GM23338 (cell line): Measurements from ENCODE around the gene SCYGR8. TPM values are rescaled to one million over a fixed set of nuclear protein-coding genes. Genes with fewer than 3 reads are reported as not detected.

Experiments used
- ATAC-seq: fragments of 200-7000 bp; cut with Tn5 transposase; 3 replicates; pipeline ENCODE4 v1.9.1; 2020
- DNase-seq: peaks from one replicate; pipeline ENCODE4 v3.0.0-alpha.2; 2015; ENCODE audit warnings: low spot score
- H2AFZ ChIP-seq: fragments of 200-600 bp; sonication (generic); 2 replicates; pipeline ENCODE4 v1.8.0; 2016; ENCODE audit warnings: antibody characterized with exemption, mild to moderate bottlenecking, moderate library complexity
- H3F3A ChIP-seq: fragments of 200-600 bp; sonication (generic); replicated peaks from 2 replicates; pipeline ENCODE4 v1.8.0; 2017; ENCODE audit warnings: antibody characterized with exemption, mixed run types, low read depth
- H3K27ac ChIP-seq: fragments of 200-600 bp; sonication (generic); 2 replicates; pipeline ENCODE4 v1.6.1; 2016; ENCODE audit warnings: low read depth
- H3K27me3 ChIP-seq: fragments of 200-600 bp; sonication (generic); 2 replicates; pipeline ENCODE4 v1.8.0; 2016; ENCODE audit warnings: mild to moderate bottlenecking, mixed run types, moderate library complexity; ENCODE audit not compliant: insufficient read depth
- H3K36me3 ChIP-seq: fragments of 200-600 bp; sonication (generic); 2 replicates; pipeline ENCODE4 v1.8.0; 2016; ENCODE audit warnings: mild to moderate bottlenecking; ENCODE audit not compliant: insufficient read depth
- H3K4me1 ChIP-seq: fragments of 200-600 bp; sonication (generic); 2 replicates; pipeline ENCODE4 v1.8.0; 2016; ENCODE audit warnings: mild to moderate bottlenecking, moderate library complexity; ENCODE audit not compliant: insufficient read depth
- H3K4me2 ChIP-seq: fragments of 200-600 bp; sonication (generic); 2 replicates; pipeline ENCODE4 v1.7.1; 2017; ENCODE audit warnings: mixed run types
- H3K4me3 ChIP-seq: fragments of 200-600 bp; sonication (generic); 2 replicates; pipeline ENCODE4 v1.6.1; 2016; ENCODE audit warnings: mixed run types
- H3K79me2 ChIP-seq: fragments of 200-600 bp; sonication (generic); replicated peaks from 2 replicates; pipeline ENCODE4 v1.8.0; 2017; ENCODE audit warnings: mild to moderate bottlenecking; ENCODE audit not compliant: insufficient read depth
- H3K9me2 ChIP-seq: fragments of 200-600 bp; sonication (generic); 2 replicates; pipeline ENCODE4 v1.8.0; 2017; ENCODE audit not compliant: insufficient read depth
- H4K20me1 ChIP-seq: fragments of 200-600 bp; sonication (generic); replicated peaks from 2 replicates; pipeline ENCODE4 v1.8.0; 2017; ENCODE audit warnings: mild to moderate bottlenecking; ENCODE audit not compliant: insufficient read depth
- H3K27ac Mint-ChIP-seq: 2 replicates; pipeline ENCODE4 v1.8.0; 2020; ENCODE audit warnings: inconsistent platforms, mild to moderate bottlenecking, moderate library complexity, mixed read lengths
- H3K27me3 Mint-ChIP-seq: 3 replicates; pipeline ENCODE4 v1.8.0; 2022; ENCODE audit warnings: low read depth, mild to moderate bottlenecking, moderate library complexity, mixed read lengths, inconsistent platforms; ENCODE audit not compliant: insufficient read depth, poor library complexity
- H3K36me3 Mint-ChIP-seq: 3 replicates; pipeline ENCODE4 v1.8.0; 2021; ENCODE audit warnings: low read depth, mild to moderate bottlenecking, inconsistent platforms, moderate library complexity, mixed read lengths
- H3K4me1 Mint-ChIP-seq: 3 replicates; pipeline ENCODE4 v1.8.0; 2020; ENCODE audit warnings: mild to moderate bottlenecking, inconsistent platforms, mixed read lengths
- H3K4me3 Mint-ChIP-seq: 3 replicates; pipeline ENCODE4 v1.8.0; 2021; ENCODE audit warnings: moderate library complexity, mild to moderate bottlenecking, inconsistent platforms, mixed read lengths
- H3K9me3 Mint-ChIP-seq: 3 replicates; pipeline ENCODE4 v1.8.0; 2020; ENCODE audit warnings: moderate library complexity, mild to moderate bottlenecking, inconsistent platforms, mixed read lengths
- CREB1 ChIP-seq: fragments of 250-450 bp; sonication (Bioruptor Pico); IDR thresholded peaks from 2 replicates; pipeline ENCODE4 v1.5.0; 2020; ENCODE audit warnings: low read depth, mild to moderate bottlenecking, moderate library complexity
- EZH2 ChIP-seq: fragments of 200-600 bp; sonication (generic); IDR thresholded peaks from one replicate; pipeline ENCODE4 v1.8.0; 2017; ENCODE audit warnings: antibody characterized with exemption, mild to moderate bottlenecking, low read depth; ENCODE audit not compliant: unreplicated experiment
- JUNB ChIP-seq: IDR thresholded peaks from one replicate; pipeline ENCODE4 v1.6.1; 2016; ENCODE audit warnings: antibody characterized with exemption; ENCODE audit not compliant: unreplicated experiment
- POLR2AphosphoS5 ChIP-seq: IDR thresholded peaks from 2 replicates; pipeline ENCODE4 v1.6.1; 2016; ENCODE audit warnings: antibody characterized with exemption, low read depth
- STAT1 ChIP-seq: IDR thresholded peaks from one replicate; pipeline ENCODE4 v1.6.1; 2016; ENCODE audit warnings: antibody characterized with exemption; ENCODE audit not compliant: unreplicated experiment
- ZNF114 ChIP-seq: fragments of 250-450 bp; sonication (Bioruptor Pico); IDR thresholded peaks from 2 replicates; pipeline ENCODE4 v1.5.0; 2020; ENCODE audit warnings: mild to moderate bottlenecking, moderate library complexity
- polyA plus RNA-seq: library from polyadenylated mRNA; unstranded; fragments of >200 nt; fragmentation: Nextera tagmentation; extraction: Ambion mirVana; gene quantifications from 2 replicates; pipeline ENCODE4 v1.2.1, GENCODE V29; 2016
- total RNA-seq: library from RNA; depleted of rRNA; stranded (reverse); fragments of >200 nt; shearing (Covaris generic); gene quantifications from 2 replicates; pipeline ENCODE4 v1.2.3, GENCODE V29; 2014
- TF ChIP-seq, protein P1 (sequence below), 2 experiments: fragments of 200-600 bp in 1 of 2; sonication (generic) in 1 of 2; conservative IDR thresholded peaks; 2 replicates each; pipeline versions ENCODE4 v1.5.1 to v1.6.1; 2016 to 2017; ENCODE audit warnings: antibody characterized with exemption in 2 of 2, low read depth in 2 of 2, mild to moderate bottlenecking in 2 of 2, moderate library complexity in 1 of 2
- TF ChIP-seq, protein P2 (sequence below): IDR thresholded peaks from one replicate; pipeline ENCODE4 v1.6.1; 2018; ENCODE audit warnings: antibody characterized with exemption; ENCODE audit not compliant: unreplicated experiment
- TF ChIP-seq, protein P3 (sequence below): IDR thresholded peaks from 2 replicates; pipeline ENCODE4 v1.6.1; 2016; ENCODE audit warnings: antibody characterized with exemption

The SCYGR8 gene
- total and polyA plus RNA-seq, 2 experiments from 2014 or later: not detected

DNA sequence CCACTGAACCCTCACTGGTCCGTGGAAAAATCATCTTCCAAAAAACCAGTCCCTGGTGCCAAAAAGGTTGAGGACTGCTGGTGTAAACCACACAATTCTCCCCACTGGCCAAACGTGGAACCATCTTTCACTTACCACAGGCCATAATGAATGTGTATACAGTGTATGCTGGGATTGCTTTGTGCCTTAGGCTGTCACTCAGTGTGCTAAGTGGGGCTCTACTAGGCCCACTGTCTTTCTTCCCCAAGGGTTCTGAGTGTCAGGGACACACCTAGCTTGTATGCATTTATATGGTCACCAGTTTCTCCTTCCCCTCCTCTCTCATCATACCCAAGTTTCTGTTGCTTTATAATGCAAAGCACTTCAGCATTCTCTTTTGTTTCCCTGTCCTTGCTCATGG lies 27.2 kb downstream of the SCYGR8 start:
- Histone ChIP-seq H3K4me2 (no peak overlapping the region), H2AFZ (peak overlapping the region; percentile 78; the same call in 1 of the 2 replicates), H3K9me2 (no peaks in the 10 kb centered on the region), H3K4me3 (no peak overlapping the region), H3K27me3 (no peaks in the 10 kb centered on the region), H4K20me1 (no peaks in the 10 kb centered on the region), H3K4me1 (peaks cover 17% of the 10 kb centered on the region), H3K36me3 (no peaks in the 10 kb centered on the region), H3K27ac (peak overlapping the region; percentile 77; the same call in 1 of the 2 replicates), H3F3A (no peaks in the 10 kb centered on the region), H3K79me2 (no peaks in the 10 kb centered on the region)
- H3K27ac Mint-ChIP-seq: no peak overlapping the region; the same call in 1 of the 2 replicates
- TF ChIP-seq POLR2AphosphoS5 (no peak), JUNB (no peak), EZH2 (no peak), ZNF114 (CRISPR knock-in tag) (no peak), STAT1 (no peak), CREB1 (CRISPR knock-in tag) (no peak)
- TF ChIP-seq, protein P1, sequence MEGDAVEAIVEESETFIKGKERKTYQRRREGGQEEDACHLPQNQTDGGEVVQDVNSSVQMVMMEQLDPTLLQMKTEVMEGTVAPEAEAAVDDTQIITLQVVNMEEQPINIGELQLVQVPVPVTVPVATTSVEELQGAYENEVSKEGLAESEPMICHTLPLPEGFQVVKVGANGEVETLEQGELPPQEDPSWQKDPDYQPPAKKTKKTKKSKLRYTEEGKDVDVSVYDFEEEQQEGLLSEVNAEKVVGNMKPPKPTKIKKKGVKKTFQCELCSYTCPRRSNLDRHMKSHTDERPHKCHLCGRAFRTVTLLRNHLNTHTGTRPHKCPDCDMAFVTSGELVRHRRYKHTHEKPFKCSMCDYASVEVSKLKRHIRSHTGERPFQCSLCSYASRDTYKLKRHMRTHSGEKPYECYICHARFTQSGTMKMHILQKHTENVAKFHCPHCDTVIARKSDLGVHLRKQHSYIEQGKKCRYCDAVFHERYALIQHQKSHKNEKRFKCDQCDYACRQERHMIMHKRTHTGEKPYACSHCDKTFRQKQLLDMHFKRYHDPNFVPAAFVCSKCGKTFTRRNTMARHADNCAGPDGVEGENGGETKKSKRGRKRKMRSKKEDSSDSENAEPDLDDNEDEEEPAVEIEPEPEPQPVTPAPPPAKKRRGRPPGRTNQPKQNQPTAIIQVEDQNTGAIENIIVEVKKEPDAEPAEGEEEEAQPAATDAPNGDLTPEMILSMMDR (conservative IDR thresholded peaks at IDR 0.05; ENCODE audit: low read depth in 2 of 2): no peak
- TF ChIP-seq, protein P2, sequence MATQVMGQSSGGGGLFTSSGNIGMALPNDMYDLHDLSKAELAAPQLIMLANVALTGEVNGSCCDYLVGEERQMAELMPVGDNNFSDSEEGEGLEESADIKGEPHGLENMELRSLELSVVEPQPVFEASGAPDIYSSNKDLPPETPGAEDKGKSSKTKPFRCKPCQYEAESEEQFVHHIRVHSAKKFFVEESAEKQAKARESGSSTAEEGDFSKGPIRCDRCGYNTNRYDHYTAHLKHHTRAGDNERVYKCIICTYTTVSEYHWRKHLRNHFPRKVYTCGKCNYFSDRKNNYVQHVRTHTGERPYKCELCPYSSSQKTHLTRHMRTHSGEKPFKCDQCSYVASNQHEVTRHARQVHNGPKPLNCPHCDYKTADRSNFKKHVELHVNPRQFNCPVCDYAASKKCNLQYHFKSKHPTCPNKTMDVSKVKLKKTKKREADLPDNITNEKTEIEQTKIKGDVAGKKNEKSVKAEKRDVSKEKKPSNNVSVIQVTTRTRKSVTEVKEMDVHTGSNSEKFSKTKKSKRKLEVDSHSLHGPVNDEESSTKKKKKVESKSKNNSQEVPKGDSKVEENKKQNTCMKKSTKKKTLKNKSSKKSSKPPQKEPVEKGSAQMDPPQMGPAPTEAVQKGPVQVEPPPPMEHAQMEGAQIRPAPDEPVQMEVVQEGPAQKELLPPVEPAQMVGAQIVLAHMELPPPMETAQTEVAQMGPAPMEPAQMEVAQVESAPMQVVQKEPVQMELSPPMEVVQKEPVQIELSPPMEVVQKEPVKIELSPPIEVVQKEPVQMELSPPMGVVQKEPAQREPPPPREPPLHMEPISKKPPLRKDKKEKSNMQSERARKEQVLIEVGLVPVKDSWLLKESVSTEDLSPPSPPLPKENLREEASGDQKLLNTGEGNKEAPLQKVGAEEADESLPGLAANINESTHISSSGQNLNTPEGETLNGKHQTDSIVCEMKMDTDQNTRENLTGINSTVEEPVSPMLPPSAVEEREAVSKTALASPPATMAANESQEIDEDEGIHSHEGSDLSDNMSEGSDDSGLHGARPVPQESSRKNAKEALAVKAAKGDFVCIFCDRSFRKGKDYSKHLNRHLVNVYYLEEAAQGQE: no peak
- TF ChIP-seq, protein P3, sequence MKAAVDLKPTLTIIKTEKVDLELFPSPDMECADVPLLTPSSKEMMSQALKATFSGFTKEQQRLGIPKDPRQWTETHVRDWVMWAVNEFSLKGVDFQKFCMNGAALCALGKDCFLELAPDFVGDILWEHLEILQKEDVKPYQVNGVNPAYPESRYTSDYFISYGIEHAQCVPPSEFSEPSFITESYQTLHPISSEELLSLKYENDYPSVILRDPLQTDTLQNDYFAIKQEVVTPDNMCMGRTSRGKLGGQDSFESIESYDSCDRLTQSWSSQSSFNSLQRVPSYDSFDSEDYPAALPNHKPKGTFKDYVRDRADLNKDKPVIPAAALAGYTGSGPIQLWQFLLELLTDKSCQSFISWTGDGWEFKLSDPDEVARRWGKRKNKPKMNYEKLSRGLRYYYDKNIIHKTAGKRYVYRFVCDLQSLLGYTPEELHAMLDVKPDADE: no peak
- peaks cover 2% of the 10 kb centered on the region; the same call in 2 of the 3 replicates for H3K9me3 Mint-ChIP-seq
- peaks cover 16% of the 10 kb centered on the region for H3K4me1 Mint-ChIP-seq
- ATAC-seq (peak; percentile 33), DNase-seq (peak; percentile 2)
- H3K4me3 Mint-ChIP-seq: no peak overlapping the region
- no peaks in the 10 kb centered on the region for H3K36me3 Mint-ChIP-seq
- H3K27me3 Mint-ChIP-seq: peaks cover 4% of the 10 kb centered on the region
